Colonic mucosa (tissue), 4 donors: ENCODE results near the gene CDK5RAP3. TPM values are rescaled to one million over a fixed set of nuclear protein-coding genes. Genes with fewer than 3 reads are reported as not detected.

Experiments used
- DNase-seq: peaks from one replicate; pipeline ENCODE4 v3.0.0-alpha.2; 2020
- H3K27ac ChIP-seq: fragments of 200-600 bp; one replicate; pipeline ENCODE4 v1.8.0; 2021
- H3K27me3 ChIP-seq: fragments of 200-600 bp; one replicate; pipeline ENCODE4 v1.8.0; 2021
- H3K36me3 ChIP-seq: fragments of 200-600 bp; one replicate; pipeline ENCODE4 v1.8.0; 2021
- H3K4me1 ChIP-seq: fragments of 200-600 bp; one replicate; pipeline ENCODE4 v1.8.0; 2021; ENCODE audit warnings: mild to moderate bottlenecking
- H3K4me3 ChIP-seq: fragments of 200-600 bp; one replicate; pipeline ENCODE4 v1.8.0; 2021
- H3K9ac ChIP-seq, 2 donors: one replicate each; pipeline ENCODE4 v1.7.0; 2013; ENCODE audit warnings: control low read depth in 2 of 2, low read depth in 2 of 2, low read length in 2 of 2
- H3K9me3 ChIP-seq: fragments of 200-600 bp; one replicate; pipeline ENCODE4 v1.8.0; 2021
- CTCF ChIP-seq: fragments of 200-600 bp; IDR thresholded peaks from one replicate; pipeline ENCODE4 v1.8.0; 2022; ENCODE audit warnings: antibody characterized with exemption, mild to moderate bottlenecking
- intact Hi-C: fragments of 100-400 bp; cut with DNase I; formaldehyde crosslinking; loops from one replicate; pipeline ENCODE4 v1.14.1; 2022
- total RNA-seq, 2 donors: library from RNA; stranded (reverse); fragmentation: NEBNext Ultra II Directional in 1 of 2; extraction: Animal tissue kit (Norgen Biotek cat#: 25700) in 1 of 2; gene quantifications; one replicate each; pipeline ENCODE4 v1.2.1, GENCODE V29; 2021
- donor health status: healthy.
- donor health status: DM: no; HTN: no; CAD: no.
- donor health status: DM: no; HTN: no; CAD: no.

The CDK5RAP3 gene
- total RNA-seq, 2 donors from 2014 or later = 131 to 172 TPM

DNA sequence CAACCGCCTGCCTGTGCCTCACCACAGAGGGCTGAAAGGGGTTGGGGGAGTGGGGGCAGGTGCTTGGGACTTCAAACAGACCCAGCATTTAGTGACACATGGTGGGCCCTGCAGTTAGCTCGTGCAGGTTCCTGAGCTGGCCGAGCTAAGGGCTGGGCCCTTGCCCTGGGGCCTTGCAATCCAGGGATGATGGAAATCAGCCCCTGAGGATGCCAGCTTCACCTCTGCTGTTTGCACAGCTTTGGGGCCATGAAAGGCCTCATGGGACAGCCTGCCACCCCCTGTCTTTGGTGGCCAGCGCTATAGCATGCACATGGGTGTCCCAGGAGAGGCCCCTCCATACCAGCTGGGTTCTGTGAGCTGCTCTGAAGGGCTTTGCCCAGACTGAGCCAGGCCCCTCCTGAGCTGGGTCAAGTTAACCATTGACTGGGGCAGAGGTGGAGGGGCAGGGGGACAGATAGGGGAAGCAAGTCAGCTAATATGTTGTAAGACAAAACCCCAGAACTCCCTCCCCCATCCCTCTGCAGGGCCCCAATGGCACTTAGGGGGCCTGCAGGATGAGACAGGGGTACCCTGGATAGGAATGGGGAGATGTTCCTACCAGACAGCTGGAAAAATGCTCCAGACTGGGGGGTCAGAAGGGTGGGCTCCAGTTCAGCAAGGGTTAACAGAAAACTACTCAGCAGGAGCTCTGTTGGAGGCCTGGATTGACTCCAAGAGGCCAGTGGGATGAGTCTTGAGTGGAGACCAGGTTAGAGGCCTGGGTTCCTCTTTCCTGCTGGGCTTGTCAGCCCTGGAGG lies 13.9 kb upstream of the CDK5RAP3 start:
- Histone ChIP-seq H3K27me3 (no peaks in the 10 kb centered on the region), H3K27ac (peak overlapping the region; percentile 86), H3K4me3 (peak overlapping the region; percentile 55), H3K4me1 (peaks cover 7% of the 10 kb centered on the region), H3K9me3 (no peaks in the 10 kb centered on the region), H3K36me3 (no peaks in the 10 kb centered on the region), H3K9ac (peak overlapping the region; percentile 91 to 100)
- intact Hi-C loops = no loop called here
- no peak for TF ChIP-seq CTCF
- no peak for DNase-seq

DNA sequence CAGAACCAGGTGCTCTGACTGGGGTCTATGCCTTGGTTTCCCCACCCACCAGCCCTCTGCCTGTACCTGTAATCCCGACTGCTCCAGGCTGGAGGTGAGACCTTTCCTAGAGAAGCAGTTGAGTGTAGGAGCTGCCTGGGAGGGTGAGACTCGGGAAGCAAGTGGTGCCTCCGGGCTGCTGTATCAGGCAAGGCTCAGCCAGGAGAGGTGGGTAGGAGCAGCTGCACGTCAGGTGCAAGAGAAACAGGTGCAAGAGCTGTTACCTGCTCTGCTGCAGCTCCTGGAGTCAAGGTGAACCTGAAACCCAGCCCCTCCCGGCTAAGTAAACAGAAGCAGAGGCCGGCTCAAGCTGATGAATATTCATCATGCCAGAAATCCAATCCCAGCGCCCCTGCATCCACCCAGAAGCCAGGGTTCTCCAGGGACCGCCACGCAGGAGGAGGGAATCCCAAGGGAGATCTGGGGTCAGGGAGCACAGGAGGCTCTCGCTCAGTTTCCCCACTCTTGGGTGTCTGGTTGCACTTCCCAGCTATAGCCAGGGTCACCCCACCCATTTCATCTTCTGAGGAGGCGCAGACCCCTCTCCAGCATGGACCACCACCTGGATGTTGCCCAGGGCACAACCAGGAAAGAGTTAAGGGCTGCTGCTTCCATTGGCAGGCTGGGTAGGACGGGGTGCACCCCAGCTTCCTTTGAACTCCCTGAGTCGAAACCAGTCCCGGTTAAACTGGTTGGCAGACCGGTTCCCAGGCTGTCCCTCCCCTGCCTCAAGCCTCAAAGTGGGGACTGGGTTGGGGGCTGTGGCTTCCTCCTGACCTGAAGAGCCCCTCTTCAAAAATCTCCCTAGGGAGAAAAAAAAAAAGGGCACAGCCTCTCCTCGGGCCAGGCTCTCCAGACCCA lies 13.1 kb upstream of the CDK5RAP3 start, which contains the start of gene PRR15L:
TSS of gene PRR15L (minus strand) at position 293 of the 900 bp plus-strand sequence. CDS start 4,649 bp downstream, outside the sequence.
- no peak for TF ChIP-seq CTCF
- DNase-seq = peak; percentile 96
- H3K4me1 ChIP-seq = peaks cover 7% of the 10 kb centered on the region
- H3K9ac ChIP-seq = peak within 1 kb of the TSS; percentile 91 to 100
- peak within 1 kb of the TSS; percentile 55 for H3K4me3 ChIP-seq
- intact Hi-C loops = no loop called here
- no peaks in the 10 kb centered on the region for H3K27me3 ChIP-seq
- H3K27ac ChIP-seq = peak within 1 kb of the TSS; percentile 86
- no peaks in the 10 kb centered on the region for H3K9me3 ChIP-seq
- H3K36me3 ChIP-seq = no peaks in the 10 kb centered on the region

DNA sequence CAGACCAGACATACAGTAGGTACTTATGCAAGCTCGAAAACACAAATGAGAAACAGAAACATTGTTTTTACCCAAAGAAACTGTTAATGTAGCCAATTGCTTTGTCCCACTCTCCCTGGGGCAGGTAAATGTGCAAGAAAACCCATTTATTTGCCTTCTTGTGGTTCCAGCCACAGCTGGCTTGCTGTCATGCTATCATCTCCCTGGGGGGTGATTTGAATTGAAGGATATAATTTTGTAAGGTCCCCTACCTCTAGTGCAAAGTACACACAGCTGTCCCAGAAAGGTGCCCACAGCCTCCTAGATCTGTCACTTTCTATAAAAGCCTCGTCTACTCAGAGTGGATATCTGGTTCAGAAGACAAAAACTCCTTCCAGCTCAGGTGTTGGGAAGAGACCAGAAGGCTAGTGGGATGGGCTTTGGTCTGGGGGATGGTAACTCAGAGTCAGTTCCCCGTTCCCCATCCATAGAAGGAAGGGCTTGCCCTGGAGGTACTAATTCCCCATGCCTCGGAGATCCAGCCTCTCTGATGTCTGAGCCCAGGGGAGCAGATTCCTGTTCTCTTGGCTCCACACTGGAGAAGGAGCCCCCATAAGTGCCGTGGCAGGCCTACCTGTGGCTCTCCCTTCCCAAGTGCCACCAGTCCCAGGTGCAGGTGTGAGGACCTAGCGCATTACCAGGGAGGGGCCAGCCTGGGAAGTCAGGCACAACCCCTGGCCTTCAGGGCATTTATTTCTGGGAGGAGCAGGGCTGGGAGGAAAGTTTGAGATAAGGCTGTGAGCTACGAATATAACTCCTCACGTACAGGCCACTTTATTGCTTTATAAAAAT lies 10.9 kb upstream of the CDK5RAP3 start:
- DNase-seq = peak; percentile 92
- TF ChIP-seq CTCF = no peak
- H3K27me3 ChIP-seq = no peaks in the 10 kb centered on the region
- H3K4me3 ChIP-seq = peak overlapping the region; percentile 8
- intact Hi-C loops = no loop called here
- no peaks in the 10 kb centered on the region for H3K9me3 ChIP-seq
- H3K9ac ChIP-seq = peak overlapping the region; percentile 48 to 100
- H3K36me3 ChIP-seq = no peaks in the 10 kb centered on the region
- H3K27ac ChIP-seq = peak overlapping the region; percentile 86
- H3K4me1 ChIP-seq = peaks cover 7% of the 10 kb centered on the region

DNA sequence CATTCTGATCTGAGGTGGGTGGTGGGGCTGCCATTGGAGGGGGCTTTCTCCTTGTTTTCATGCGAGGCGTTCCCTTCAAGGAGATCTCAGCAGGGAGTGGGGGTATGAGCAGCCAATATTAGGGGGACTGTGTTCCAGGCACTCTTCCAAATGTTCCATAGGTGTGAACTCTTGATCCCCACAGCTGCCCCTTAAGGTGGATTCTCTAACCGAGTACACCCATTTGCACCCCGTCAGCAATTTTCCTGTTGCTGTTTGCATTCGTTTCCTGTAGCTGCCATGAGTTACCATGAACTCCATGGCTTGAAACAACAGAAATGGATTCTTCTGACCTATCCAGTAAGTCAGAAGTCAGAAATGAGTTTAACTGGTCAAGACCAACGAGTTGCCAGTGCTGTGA lies 9.5 kb upstream of the CDK5RAP3 start:
- intact Hi-C loops = no loop called here
- H3K4me1 ChIP-seq = peaks cover 7% of the 10 kb centered on the region
- DNase-seq = no peak
- no peak for TF ChIP-seq CTCF
- no peaks in the 10 kb centered on the region for H3K36me3 ChIP-seq
- no peak overlapping the region for H3K4me3 ChIP-seq
- H3K27ac ChIP-seq = peak overlapping the region; percentile 86
- H3K27me3 ChIP-seq = no peaks in the 10 kb centered on the region
- H3K9me3 ChIP-seq = no peaks in the 10 kb centered on the region
- peak overlapping the region in 1 of 2 donors; percentile 64 for H3K9ac ChIP-seq

- Histone ChIP-seq H3K4me1 (peaks cover 7% of the 10 kb centered on the region), H3K27ac (no peak overlapping the region), H3K4me3 (no peak overlapping the region), H3K9me3 (no peaks in the 10 kb centered on the region), H3K27me3 (no peaks in the 10 kb centered on the region), H3K36me3 (no peaks in the 10 kb centered on the region), H3K9ac (no peak overlapping the region)
- intact Hi-C loops = no loop called here
- DNase-seq = no peak
- no peak for TF ChIP-seq CTCF
These were observed 8.0 kb upstream of the CDK5RAP3 start for GRCh38 chr17:47962901-47963300.
